Right lobe of liver (tissue), 6 donors: Measurements from ENCODE around the gene MRAP. TPM values are rescaled to one million over a fixed set of nuclear protein-coding genes. Genes with fewer than 3 reads are reported as not detected.
A peak's percentile ranks its signal among the peaks of the same experiment; 100 is the strongest.
"Not testable (repeated sequence)": the region's sequence is repeated elsewhere in the genome, so short reads cannot be mapped to it uniquely, and the experiment has no call there.

Experiments
- ATAC-seq, 4 donors: fragments of 200-7000 bp; cut with Tn5 transposase; one replicate each; pipeline ENCODE4 v1.9.1; 2020; ENCODE audit warnings: mild to moderate bottlenecking in 4 of 4, moderate library complexity in 4 of 4
- DNase-seq, 3 donors: peaks; one replicate each; pipeline ENCODE4 v3.0.0-alpha.2; 2020
- H3K27ac ChIP-seq, 3 donors: fragments of 200-600 bp; one replicate each; pipeline ENCODE4 v1.8.0; 2022
- H3K27me3 ChIP-seq, 2 donors: fragments of 200-600 bp; one replicate each; pipeline ENCODE4 v1.8.0; 2022
- H3K36me3 ChIP-seq, 4 donors: fragments of 200-600 bp; sonication (generic) in 1 of 4; one replicate each; pipeline versions ENCODE4 v1.5.1 to v1.8.0; 2017 to 2022; ENCODE audit warnings: control low read depth in 1 of 4
- H3K4me1 ChIP-seq, 4 donors: fragments of 200-600 bp; sonication (generic) in 1 of 4; one replicate each; pipeline versions ENCODE4 v1.5.1 to v1.8.0; 2017 to 2022; ENCODE audit warnings: control low read depth in 1 of 4
- H3K4me3 ChIP-seq, 3 donors: fragments of 200-600 bp; one replicate each; pipeline ENCODE4 v1.8.0; 2022
- H3K9me3 ChIP-seq, 4 donors: fragments of 200-600 bp; sonication (generic) in 1 of 4; one replicate each; pipeline versions ENCODE4 v1.5.1 to v1.8.0; 2017 to 2022; ENCODE audit warnings: control low read depth in 1 of 4
- POLR2A ChIP-seq: fragments of 450-650 bp; IDR thresholded peaks from one replicate; pipeline ENCODE4 v1.6.1; 2017; ENCODE audit warnings: antibody characterized with exemption, mild to moderate bottlenecking
- WGBS: methylation state at CpG from one replicate; pipeline ENCODE4 v1.1.6; 2018; ENCODE audit warnings: low coverage, low lambda C conversion rate; ENCODE audit not compliant: insufficient coverage; ENCODE audit errors: missing lambda C conversion rate; 5-methylcytosine and 5-hydroxymethylcytosine counted together
- intact Hi-C, 2 donors: fragments of 100-400 bp; cut with DNase I; formaldehyde crosslinking; loops; one replicate each; pipeline versions ENCODE4 v1.11.2 to v1.14.1; 2022
- total RNA-seq, 6 experiments: library from RNA; depleted of rRNA in 2 of 6; stranded (reverse); fragments of >200 nt in 2 of 6; fragmentation: NEBNext Ultra II Directional in 3 of 6; extraction: Animal tissue kit (Norgen Biotek cat#: 25700) in 3 of 6; gene quantifications; one replicate each; pipeline versions ENCODE4 v1.1.0 to v1.2.4, GENCODE V29; 2016 to 2023
- TF ChIP-seq, protein P1 (sequence below), 4 donors: fragments of 200-600 bp in 3 of 4; fragments of 450-650 bp in 1 of 4; IDR thresholded peaks; one replicate each; pipeline versions ENCODE4 v1.5.1 to v1.8.0; 2016 to 2022; ENCODE audit warnings: antibody characterized with exemption in 4 of 4, mild to moderate bottlenecking in 2 of 4
- donor health status: DM: no; HTN: yes; CAD: no.
- donor health status: DM: no; HTN: no; CAD: no.
- donor health status: DM: no; HTN: no; CAD: no.
- donor health status: DM: no; HTN: yes; CAD: no.
- donor health status: DM: no; HTN: yes; CAD: no.

The MRAP gene
- total RNA-seq, 6 experiments from 2014 or later, result 0.37 to 3.0 (median 1.7) TPM; not detected in 1

DNA sequence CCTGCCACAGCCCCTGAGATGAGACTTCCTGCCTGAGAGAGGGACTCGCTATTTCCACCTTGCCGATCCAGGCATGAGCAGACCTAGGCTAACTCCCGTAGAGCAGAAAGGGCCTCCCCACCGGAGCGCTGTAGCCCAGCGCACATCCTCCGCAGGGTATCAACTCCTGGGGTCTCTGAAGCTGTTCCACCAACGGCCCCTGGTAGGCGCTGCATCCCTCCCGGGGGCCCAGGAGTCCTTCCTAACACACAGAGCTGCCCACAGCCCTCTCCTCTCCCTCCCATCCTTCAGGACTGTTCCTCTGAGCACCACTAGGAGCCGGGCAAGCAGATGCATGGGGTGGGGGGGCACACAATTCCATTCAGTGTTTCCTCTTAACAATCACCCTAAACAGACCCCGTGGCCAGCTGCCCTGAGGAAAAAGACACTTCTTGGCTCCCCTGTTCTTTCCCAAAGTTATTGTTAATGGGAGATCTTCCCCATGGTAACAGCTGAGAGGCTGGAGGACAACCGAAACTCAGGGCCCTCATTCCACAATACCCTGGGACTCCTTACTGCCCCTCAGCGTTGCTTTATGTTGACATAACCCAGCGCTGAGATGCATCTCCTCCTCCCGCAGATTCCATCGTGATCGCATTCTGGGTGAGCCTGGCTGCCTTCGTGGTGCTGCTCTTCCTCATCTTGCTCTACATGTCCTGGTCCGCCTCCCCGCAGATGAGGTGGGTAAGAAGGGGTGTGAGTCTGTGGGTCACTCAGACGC is 7.5 kb downstream of the MRAP start:
- intact Hi-C loops, result no loop called here
- peak in 2 of 4 donors; percentile 10 to 34 for ATAC-seq

DNA sequence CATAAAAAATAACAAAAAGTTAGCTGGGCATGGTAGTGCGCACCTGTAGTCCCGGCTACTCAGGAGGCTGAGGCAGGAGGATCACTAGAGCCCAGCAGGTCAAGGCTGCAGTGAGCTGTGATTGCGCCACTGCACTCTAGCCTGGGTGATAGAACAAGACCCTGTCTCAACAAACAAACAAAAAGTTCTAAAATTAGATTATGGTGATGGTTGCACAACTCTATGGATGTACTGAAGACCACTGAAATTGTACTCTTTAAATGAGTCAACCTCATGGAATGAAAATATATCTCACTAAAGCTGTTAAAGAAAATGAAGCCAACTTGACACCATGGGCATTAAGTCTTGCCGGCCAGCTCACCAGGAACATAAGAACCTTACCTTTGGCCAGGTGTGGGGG is 9.1 kb downstream of the MRAP start:
- no peak overlapping the region for H3K4me3 ChIP-seq
- H3K27ac ChIP-seq, result no peak overlapping the region
- H3K36me3 ChIP-seq, result peaks cover 0 to 5% (median 2%) of the 10 kb centered on the region in 4 donors
- intact Hi-C loops, result no loop called here
- TF ChIP-seq, protein P1, sequence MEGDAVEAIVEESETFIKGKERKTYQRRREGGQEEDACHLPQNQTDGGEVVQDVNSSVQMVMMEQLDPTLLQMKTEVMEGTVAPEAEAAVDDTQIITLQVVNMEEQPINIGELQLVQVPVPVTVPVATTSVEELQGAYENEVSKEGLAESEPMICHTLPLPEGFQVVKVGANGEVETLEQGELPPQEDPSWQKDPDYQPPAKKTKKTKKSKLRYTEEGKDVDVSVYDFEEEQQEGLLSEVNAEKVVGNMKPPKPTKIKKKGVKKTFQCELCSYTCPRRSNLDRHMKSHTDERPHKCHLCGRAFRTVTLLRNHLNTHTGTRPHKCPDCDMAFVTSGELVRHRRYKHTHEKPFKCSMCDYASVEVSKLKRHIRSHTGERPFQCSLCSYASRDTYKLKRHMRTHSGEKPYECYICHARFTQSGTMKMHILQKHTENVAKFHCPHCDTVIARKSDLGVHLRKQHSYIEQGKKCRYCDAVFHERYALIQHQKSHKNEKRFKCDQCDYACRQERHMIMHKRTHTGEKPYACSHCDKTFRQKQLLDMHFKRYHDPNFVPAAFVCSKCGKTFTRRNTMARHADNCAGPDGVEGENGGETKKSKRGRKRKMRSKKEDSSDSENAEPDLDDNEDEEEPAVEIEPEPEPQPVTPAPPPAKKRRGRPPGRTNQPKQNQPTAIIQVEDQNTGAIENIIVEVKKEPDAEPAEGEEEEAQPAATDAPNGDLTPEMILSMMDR (IDR thresholded peaks at IDR 0.05), result no peak
- no peak for TF ChIP-seq POLR2A
- no peaks in the 10 kb centered on the region for H3K4me1 ChIP-seq
- no peaks in the 10 kb centered on the region for H3K9me3 ChIP-seq
- no peak for ATAC-seq
- no peaks in the 10 kb centered on the region for H3K27me3 ChIP-seq
- 100% methylated on average over 4 of the region's 4 CpGs for WGBS
- no peak for DNase-seq

More for the DNA sequence above, 7.5 kb downstream of the MRAP start:
- no peaks in the 10 kb centered on the region for H3K9me3 ChIP-seq
- H3K36me3 ChIP-seq, result no peaks in the 10 kb centered on the region
- no peaks in the 10 kb centered on the region for H3K27me3 ChIP-seq
- no peak overlapping the region for H3K4me3 ChIP-seq
- no peak overlapping the region for H3K27ac ChIP-seq
- no peak for TF ChIP-seq POLR2A
- TF ChIP-seq, protein P1 (IDR thresholded peaks at IDR 0.05), result no peak
- DNase-seq, result no peak
- H3K4me1 ChIP-seq, result no peaks in the 10 kb centered on the region
- WGBS, result 72% methylated on average over 10 of the region's 22 CpGs

DNA sequence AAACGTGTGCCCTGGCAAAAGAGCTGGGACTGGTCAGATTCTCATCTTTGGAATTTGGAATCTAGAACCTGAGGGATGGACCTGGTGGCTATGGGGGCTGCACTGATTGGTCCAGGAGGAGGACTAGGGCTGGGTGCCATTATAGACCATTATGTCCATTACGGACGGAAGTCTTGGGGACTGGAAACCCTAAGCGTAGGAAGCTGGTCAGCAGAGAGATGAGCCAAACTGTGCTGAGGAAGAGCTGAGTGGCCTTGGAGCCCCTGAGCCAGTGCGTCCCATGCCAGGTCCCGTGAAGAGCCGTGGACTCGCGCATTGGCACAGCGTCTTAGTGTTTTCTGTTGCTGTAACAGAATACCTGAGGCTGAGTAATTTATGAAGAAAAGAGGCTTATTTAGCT is 10.0 kb downstream of the MRAP start:
- no peaks in the 10 kb centered on the region for H3K9me3 ChIP-seq
- no peak for ATAC-seq

DNA sequence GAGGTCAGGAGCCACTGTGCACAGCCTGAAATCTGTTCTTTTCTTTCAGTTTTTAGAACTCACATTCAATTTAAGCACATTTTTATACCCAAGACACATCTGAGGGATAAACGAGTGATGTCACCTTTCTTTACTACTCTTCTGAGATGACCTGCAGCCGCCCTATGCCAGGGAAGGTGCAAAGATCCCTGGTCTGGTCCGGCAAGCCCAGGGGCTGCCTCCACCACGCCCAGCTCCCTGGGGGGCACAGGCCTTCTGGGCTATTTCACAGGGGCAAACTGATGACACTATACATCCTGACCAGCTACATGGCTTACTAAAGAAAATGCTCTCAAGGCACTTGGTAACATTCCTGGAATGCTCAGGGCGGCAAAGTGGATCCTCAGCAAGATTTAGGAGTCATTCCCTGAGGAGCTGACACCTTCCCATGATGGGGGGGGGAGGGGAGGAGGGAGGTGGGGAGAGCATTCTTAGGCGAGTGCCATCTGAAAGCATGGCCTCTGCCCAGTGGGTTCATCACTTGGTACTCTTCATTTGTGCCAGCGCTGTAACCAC is 11.3 kb downstream of the MRAP start:
- intact Hi-C loops, result no loop called here
- WGBS, result 91% methylated on average over 4 of the region's 7 CpGs
- no peaks in the 10 kb centered on the region for H3K27me3 ChIP-seq
- H3K9me3 ChIP-seq, result no peaks in the 10 kb centered on the region
- peaks cover 0 to 16% (median 8%) of the 10 kb centered on the region in 4 donors for H3K36me3 ChIP-seq
- no peak for DNase-seq
- no peak overlapping the region for H3K27ac ChIP-seq
- H3K4me1 ChIP-seq, result no peaks in the 10 kb centered on the region
- no peak for ATAC-seq
- TF ChIP-seq, protein P1 (IDR thresholded peaks at IDR 0.05), result no peak
- TF ChIP-seq POLR2A, result no peak
- H3K4me3 ChIP-seq, result no peak overlapping the region

More for the DNA sequence above, 10.0 kb downstream of the MRAP start:
- no peak overlapping the region for H3K4me3 ChIP-seq
- no peak for DNase-seq
- intact Hi-C loops, result no loop called here
- 60% methylated on average over 1 of the region's 10 CpGs for WGBS
- TF ChIP-seq, protein P1 (IDR thresholded peaks at IDR 0.05), result no peak
- no peak for TF ChIP-seq POLR2A
- no peaks in the 10 kb centered on the region for H3K4me1 ChIP-seq
- H3K27me3 ChIP-seq, result no peaks in the 10 kb centered on the region
- peaks cover 0 to 5% (median 2%) of the 10 kb centered on the region in 4 donors for H3K36me3 ChIP-seq
- H3K27ac ChIP-seq, result no peak overlapping the region

DNA sequence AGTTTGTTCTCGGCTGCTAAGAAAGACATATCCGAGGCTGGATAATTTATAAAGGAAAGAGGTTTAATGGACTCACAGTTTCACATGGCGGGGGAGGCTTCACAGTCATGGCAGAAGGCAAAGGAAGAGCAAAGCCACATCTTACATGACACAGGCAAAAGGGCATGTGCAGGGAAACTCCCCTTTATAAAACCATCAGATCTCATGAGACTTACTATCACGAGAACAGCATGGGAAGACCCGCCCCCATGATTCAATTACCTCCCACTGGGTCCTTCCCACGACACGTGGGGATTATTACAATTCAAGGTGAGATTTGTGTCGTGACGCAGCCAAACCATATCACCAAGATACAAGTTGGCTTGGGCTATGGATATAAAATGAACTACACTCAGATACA is 12.3 kb downstream of the MRAP start:
- ATAC-seq, H3K27me3 ChIP-seq, H3K9me3 ChIP-seq, H3K27ac ChIP-seq, H3K4me1 ChIP-seq, intact Hi-C loops, H3K4me3 ChIP-seq, DNase-seq: not testable (repeated sequence)
- WGBS, result 81% methylated on average over 2 of the region's 9 CpGs
- peaks cover 0 to 23% (median 8%) of the 10 kb centered on the region in 4 donors for H3K36me3 ChIP-seq
